Right lung (tissue), 5 donors: ENCODE results near the gene COL1A2. TPM values are rescaled to one million over a fixed set of nuclear protein-coding genes. Genes with fewer than 3 reads are reported as not detected.

Source experiments
- DNase-seq, 2 donors: peaks; one replicate each; pipeline ENCODE4 v3.0.0-alpha.2; 2013
- polyA plus RNA-seq, 5 donors: library from polyadenylated mRNA; unstranded; fragments of 120-200 nt; gene quantifications; one replicate each; pipeline versions ENCODE4 v1.2.1 to v1.2.3, GENCODE V29; 2013; ENCODE audit warnings: inconsistent platforms in 1 of 5, low replicate concordance in 1 of 5; ENCODE audit not compliant: insufficient read length in 5 of 5, insufficient read depth in 1 of 5

COL1A2 gene
- polyA plus RNA-seq, 5 donors: 1,095 to 1,229 (median 1,203) TPM

DNA sequence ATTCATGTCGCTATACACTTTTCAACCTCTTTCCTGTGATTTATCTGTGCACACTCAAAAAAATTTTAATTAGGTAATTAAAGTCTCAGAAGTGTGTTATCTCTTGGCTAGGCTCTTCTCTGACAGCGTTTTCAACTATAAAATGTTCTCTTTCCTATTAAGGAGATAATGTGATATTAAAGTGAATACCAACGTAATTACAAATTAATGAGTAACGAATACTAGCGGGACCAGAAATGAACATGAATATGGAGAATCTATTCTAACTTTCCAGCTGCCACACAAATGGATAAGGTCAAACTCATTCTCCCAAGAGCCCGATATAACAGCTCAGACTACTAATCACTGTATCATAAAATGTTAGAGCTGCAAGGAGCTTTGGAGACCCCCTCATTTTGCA is 12.0 kb downstream of the COL1A2 start:
- DNase-seq: no peak

DNA sequence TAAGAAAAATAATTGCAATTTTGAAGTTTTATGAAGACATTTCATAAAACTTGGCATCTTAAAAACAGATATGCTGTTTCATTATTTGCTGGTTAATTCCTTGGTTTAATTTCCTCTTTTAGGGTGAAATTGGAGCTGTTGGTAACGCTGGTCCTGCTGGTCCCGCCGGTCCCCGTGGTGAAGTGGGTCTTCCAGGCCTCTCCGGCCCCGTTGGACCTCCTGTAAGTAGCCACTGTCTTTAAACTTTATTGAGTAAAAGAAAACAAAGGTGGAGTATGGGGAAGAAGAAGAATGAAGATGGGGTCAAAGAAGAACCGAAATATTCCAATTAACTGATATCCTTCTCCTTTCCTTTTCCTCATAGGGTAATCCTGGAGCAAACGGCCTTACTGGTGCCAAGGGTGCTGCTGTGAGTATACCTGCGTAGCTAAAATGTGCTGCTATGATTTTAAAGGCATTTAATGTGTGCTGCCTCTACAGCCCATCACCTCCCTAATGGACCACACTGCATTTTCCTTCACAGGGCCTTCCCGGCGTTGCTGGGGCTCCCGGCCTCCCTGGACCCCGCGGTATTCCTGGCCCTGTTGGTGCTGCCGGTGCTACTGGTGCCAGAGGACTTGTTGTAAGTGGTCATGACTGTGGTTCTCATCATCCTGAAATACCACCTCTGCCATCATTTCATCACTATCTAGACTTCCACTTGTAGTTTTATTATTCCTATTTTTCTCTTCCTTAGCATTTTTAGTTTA is 14.7 kb downstream of the COL1A2 start:
- DNase-seq: no peak

DNA sequence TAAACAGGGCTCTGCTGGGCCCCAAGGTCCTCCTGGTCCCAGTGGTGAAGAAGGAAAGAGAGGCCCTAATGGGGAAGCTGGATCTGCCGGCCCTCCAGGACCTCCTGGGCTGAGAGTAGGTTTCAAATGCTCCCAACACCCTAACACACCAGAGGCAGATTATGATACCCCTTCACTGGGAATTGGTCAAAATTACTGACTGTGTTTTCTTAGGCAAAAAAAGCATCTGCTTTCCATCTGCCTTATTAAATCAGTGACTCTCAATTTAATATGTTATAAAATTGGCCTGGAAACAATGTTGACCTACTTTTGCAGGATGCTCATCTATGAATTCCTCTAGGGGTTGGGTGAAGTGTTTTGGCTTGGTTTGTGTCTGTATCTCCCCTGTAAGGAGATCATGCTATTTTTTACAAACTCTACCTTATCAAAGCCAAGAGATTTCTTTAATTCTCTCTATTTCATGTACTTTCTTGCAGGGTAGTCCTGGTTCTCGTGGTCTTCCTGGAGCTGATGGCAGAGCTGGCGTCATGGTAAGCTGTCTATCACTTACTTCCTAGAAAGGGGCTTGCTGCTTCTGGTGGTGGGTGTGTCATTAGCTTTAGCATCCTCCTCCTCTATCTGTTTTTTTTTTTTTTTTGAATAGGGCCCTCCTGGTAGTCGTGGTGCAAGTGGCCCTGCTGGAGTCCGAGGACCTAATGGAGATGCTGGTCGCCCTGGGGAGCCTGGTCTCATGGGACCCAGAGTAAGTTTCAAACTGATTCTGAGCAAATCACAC is 15.9 kb downstream of the COL1A2 start:
- no peak for DNase-seq

GRCh38 chr7:94411188-94411466 is 16.4 kb downstream of the COL1A2 start:
- DNase-seq: no peak

GRCh38 chr7:94412762-94413322 is 18.1 kb downstream of the COL1A2 start:
- no peak for DNase-seq

- DNase-seq: no peak
Measured at GRCh38 chr7:94414481-94414880, 19.8 kb downstream of the COL1A2 start.

- DNase-seq: no peak
Measured at GRCh38 chr7:94414980-94415379, 20.3 kb downstream of the COL1A2 start.

DNA sequence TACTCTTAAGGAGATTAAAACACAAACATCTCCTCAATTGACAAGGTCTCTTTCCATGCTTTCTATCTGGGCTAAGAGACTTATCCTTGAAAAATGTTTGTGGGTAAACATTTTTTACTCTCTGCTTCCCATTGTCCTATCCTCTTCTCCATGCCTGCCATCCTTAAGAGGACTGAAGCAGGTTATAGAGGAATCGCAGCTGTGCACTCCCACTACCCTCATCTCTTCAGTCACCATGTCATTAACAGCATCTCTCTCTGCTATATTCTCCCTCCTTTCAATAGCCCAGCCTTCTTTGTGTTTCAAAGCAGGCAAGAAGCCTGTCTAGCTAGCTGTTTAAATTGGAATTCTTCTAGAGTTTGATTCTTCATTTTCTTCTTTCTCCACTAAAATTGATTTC is 22.6 kb downstream of the COL1A2 start:
- DNase-seq: no peak

- no peak for DNase-seq
Measured at GRCh38 chr7:94417901-94418300, 23.2 kb downstream of the COL1A2 start.

DNA sequence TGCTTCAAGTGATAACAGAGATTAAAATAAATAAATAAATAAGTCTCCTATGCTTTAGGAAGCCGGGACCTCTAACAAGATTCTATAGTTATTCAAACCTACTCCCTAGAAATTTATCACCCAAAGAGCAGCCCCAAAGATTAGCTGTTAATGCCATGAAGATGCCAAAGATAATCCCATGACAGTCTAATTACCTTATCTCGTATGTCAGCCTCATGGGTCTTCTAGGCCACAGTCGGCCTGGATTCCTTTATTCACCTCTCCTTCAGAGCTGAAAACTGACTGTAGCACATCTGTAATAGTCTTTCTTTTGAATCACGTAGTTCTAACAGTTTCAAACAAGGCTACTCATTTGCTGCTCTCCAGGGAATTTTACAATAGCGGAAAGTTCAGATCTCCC is 24.2 kb downstream of the COL1A2 start:
- DNase-seq: no peak

DNA sequence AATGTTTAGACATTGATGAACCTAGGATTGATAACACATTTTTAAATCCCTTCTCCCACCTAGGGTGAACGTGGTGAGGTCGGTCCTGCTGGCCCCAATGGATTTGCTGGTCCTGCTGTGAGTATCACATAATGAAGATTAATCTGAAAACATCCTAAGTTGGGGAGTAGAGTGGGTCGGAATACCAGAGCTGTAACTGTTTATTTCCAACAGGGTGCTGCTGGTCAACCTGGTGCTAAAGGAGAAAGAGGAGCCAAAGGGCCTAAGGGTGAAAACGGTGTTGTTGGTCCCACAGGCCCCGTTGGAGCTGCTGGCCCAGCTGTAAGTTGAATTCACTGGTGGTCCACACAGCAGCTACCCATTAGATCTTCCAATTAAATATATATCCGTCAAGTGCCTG is 25.6 kb downstream of the COL1A2 start:
- DNase-seq: no peak

DNA sequence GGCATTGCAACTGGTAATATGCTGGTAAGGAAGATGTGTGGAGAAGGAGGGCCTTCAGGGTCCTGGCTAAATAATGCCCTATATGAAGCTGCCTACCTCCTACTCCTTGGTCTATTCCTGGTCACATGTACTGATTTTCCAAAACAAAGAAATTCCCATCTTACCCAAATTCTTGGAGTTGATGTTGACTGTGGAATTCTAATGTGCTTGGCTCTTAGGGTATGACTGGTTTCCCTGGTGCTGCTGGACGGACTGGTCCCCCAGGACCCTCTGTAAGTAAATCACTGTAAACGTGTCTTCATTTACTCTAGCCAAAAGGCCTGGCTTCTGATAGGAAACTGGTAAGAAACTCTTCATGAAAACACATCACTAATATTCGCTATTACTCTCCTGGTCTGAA is 27.0 kb downstream of the COL1A2 start:
- no peak for DNase-seq

DNA sequence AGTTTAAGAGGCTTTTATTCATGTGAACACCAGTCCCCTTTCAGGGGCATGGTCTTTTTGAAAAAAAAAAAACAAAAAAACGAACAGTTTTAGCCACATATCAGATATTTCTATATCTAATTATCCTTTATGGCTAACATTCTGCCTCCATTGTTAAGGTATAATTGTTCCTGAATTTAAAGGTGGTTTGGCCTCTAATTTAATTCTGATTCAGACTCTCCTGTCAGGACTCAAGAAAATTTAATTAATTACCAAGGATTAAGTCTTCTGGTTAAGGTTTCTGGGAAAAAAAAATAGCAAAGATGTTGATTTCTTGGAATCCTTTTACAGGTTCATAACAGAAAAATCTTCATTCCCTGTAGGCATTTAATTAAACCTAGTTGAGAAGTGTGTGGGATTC is 27.4 kb downstream of the COL1A2 start:
- DNase-seq: no peak

- no peak for DNase-seq
Measured at GRCh38 chr7:94422827-94423460, 28.2 kb downstream of the COL1A2 start.

DNA sequence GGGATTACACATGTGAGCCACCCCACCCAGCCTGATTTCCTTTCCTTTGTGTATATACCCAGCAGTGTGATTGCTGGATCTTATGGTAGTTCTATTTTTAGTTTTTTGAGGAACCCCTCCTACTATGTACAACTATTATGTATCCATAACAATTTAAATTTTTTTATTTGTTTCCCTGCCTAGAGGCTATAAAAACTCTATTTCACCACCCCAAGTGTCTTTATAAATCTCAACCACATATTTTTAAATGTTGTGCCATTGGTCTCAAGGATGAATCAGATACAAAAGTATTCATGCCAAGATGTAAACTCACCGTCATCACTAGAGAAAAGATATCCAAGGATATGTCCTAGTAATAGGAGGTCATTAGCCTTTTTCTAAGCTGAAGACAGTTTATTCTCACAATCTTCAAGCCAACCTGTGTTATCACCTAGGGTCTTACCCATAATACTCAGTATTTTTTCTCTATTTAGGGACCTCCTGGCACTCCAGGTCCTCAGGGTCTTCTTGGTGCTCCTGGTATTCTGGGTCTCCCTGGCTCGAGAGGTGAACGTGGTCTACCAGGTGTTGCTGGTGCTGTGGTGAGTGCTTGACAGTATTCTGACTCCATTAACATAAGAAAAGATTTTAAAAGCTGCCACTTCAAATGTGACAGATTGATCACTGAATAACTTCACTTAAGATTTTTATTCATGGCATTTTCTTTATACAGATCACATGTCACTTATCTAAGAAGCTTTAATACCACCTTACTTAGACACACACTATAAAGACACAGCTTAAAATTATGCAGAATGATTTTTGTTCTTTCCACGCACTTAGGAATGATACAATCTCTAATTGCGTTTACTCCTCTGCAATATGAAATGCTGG is 29.4 kb downstream of the COL1A2 start:
- DNase-seq: no peak

GRCh38 chr7:94425546-94425945 is 30.9 kb downstream of the COL1A2 start:
- no peak for DNase-seq

GRCh38 chr7:94426980-94427875 is 32.5 kb downstream of the COL1A2 start:
- no peak for DNase-seq

DNA sequence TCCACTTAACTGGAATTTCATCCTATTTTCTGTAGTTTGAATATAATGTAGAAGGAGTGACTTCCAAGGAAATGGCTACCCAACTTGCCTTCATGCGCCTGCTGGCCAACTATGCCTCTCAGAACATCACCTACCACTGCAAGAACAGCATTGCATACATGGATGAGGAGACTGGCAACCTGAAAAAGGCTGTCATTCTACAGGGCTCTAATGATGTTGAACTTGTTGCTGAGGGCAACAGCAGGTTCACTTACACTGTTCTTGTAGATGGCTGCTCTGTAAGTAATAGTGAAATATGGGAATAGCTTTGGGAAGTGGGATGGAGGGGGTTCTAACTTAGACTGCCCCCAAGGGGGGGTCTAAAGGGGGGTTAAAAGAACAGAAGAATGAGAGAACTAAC is 34.5 kb downstream of the COL1A2 start:
- no peak for DNase-seq

DNA sequence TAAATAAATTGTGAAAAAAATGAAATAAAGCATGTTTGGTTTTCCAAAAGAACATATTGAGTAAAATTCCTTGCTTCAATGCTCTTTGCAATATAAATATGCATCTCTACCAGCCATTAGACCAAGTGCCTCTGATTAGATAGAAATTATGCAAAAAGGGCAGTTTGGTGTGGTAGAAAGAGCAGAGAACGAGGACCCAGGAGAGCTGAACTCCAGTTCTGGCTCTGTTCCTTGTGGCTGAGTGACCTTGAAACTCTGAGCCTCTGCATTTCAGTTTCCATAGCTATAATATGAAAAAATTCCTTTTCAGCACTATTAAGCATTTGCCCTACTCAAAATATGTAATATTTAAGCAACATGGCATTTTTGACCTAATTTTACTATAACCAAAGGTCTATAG is 36.5 kb downstream of the COL1A2 start:
- no peak for DNase-seq

DNA sequence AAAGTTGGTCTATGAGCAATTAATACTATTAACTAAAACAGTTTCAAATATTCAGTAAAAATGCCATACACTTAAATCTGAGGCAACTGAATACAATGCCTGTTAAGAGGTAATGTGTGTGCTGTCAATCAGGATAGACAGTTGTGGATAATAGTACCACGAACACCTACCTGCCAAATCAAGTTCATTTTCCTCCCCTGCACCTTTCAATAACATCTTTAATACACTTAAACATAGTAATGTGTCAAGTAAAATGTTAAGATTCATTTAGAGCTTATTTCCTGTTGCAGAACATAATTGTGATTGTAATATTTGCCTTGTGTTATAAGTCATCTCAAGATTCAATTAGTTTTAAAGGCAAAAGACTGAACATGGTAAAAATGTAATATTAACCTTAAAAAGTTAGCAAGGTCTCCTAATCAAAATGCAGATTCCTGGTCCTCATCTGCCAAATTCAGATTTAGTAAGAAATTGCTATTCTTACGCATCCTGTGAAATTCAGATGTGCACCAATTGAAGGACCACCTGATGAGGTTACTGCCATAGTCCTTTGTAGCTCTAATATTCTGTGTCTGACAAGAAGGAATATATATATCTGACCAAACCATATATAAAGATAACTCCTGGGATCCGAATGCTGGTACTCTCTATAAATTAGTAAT is 37.1 kb downstream of the COL1A2 start:
- no peak for DNase-seq
